Measurements from ENCODE around the gene PPP1R18.

- no peak for TF ChIP-seq HDGF (IDR thresholded peaks at IDR 0.05; ENCODE audit: borderline replicate concordance)
- TF ChIP-seq FOXK2 (IDR thresholded peaks at IDR 0.05), result no peak
- TF ChIP-seq BHLHE40 (IDR thresholded peaks at IDR 0.05; ENCODE audit: borderline replicate concordance), result no peak
- no peak for TF ChIP-seq SP1 (IDR thresholded peaks at IDR 0.05)
Observed at GRCh38 chr6:30722280-30723112, 36.1 kb upstream of the PPP1R18 start.

All from HEK293T (cell line).